Central memory CD4-positive, alpha-beta T cell (primary cell): ENCODE data around the gene GPC3.
"Not testable (repeated sequence)": the region's sequence is repeated elsewhere in the genome, so short reads cannot be mapped to it uniquely, and the experiment has no call there.

Experiments
- DNase-seq: peaks from one replicate; pipeline ENCODE4 v3.0.0; 2022

The GPC3 gene

GRCh38 chrX:133638285-133638684, 347.1 kb downstream of the GPC3 start:
- no peak for DNase-seq

DNA sequence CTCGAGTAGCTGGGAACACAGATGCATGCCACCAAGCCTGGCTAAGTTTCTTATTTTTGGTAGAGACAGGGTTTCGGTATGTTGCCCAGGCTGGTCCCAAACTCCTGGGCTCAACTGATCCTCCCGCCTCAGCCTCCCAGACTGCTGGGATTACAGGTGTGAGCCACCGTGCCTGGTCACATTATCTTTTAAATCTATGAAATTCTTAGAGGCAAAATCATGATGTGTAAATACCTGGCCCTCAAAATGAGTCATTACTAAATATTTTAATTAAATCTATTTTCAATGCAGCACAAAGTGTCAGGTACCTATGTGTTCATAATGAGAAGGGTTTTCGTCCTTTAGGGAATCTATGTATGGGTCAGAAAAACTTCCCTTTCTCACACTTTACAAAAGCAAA, 347.6 kb downstream of the GPC3 start:
- DNase-seq = no peak

GRCh38 chrX:133636009-133636408, 349.4 kb downstream of the GPC3 start:
- no peak for DNase-seq

GRCh38 chrX:133634416-133634815, 351.0 kb downstream of the GPC3 start:
- no peak for DNase-seq

GRCh38 chrX:133633950-133634349, 351.4 kb downstream of the GPC3 start:
- DNase-seq = no peak

GRCh38 chrX:133633162-133633561, 352.2 kb downstream of the GPC3 start:
- no peak for DNase-seq

GRCh38 chrX:133630362-133630761, 355.0 kb downstream of the GPC3 start:
- DNase-seq = no peak

- no peak for DNase-seq
These were observed 357.7 kb downstream of the GPC3 start for GRCh38 chrX:133627673-133628072.

- not testable (repeated sequence) for DNase-seq
These were observed 364.0 kb downstream of the GPC3 start for GRCh38 chrX:133621384-133621783.

GRCh38 chrX:133611676-133612075, 373.7 kb downstream of the GPC3 start:
- DNase-seq = no peak

DNA sequence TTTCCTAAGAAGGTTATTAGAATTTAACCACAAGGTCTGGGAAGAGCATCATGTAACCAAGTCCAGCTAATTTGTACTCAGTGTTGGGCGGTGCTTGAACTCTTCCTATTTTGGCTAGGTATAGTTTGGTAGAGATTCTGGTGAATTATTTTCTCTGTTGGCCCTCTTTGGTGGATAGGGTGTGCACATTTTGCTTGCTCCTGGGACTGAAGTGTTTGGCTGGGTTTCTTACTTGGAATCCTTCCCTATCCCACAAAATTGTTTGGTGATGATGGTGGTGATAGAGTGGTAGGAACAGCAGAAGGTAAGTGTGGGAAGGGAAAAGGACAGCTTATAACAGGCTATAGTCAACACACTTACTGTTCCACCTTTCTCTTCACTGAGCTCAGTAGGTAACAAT, 375.3 kb downstream of the GPC3 start:
- DNase-seq = no peak

DNA sequence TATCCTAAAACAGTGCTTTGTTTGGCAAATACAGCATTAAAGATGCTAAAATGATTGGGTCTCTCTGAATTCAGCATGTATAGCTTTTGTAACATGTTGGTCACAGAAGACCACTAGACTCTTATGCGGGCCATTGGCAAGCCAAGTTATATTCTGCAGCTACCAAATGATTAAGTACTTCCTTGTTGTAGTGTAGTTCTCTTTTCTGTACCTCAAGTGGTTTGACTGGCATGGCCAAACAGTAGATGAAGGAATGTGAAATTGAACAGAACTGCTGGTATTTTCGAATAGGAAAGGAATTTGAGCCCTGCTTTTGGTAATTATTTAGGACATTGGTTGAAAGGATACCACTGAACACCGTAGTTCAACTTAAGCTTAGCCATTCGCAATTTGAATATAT, 376.2 kb downstream of the GPC3 start:
- DNase-seq = no peak

DNA sequence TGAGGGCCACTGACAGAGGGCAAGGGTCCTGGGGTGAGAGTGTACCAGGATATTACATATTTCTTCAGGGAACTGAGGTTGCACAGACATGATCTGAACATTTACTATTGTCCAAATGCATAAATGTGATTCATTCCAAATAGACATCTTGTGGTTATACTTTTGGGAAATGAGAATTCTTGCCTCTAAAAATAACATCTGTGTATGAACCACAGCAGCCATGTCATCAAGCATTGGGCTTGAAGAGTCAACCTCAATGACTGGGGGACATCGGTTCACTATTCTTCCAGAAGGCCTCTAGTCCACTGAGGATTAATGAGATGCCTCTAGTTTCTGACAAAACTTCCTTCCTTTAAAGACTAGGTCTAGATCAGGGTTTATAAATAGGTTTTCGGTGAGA, 377.0 kb downstream of the GPC3 start:
- DNase-seq = no peak

DNA sequence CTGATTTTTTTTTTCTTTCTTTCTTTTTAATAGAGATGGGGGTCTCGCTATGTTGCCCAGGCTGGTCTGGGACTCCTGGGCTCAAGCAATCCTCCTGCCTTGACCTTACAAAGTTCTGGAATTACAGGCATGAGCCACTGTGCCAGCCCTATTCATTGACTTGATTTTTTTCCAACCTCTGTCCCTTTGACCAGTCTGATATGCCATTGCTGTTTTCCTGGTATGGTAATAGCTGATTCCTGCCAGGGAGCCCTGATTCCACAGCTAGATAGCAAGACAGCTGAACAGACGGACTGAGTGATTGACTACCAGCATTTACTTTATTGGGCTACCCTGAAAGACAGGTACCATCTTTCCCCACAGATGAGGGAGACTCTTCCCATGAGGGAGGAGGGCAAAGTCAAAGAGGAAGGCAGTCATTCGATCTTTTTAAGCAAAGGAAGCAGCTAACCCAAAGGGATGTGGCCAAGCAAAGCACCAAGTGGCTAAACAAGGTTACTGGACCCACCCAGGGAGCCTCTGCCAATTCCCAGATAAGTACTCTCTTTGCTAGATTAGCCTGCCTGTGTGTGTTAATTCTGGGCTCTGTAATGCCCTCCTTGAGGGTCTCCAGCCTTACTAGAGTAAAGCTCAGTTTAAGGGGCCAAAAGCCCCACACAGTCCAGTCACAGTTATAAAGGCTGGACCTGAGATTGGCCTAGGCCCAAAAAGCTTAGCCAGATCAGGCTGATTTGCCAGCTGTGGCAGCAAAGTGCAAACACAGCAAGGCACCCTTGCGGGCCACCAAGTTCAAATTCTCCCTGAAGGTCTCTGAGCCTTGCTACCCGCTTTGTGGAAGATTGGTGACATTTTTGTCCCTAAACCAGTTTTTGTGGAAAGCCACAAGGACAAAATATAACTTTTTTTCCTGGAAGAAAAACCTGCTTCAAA, 377.7 kb downstream of the GPC3 start:
- no peak for DNase-seq

DNA sequence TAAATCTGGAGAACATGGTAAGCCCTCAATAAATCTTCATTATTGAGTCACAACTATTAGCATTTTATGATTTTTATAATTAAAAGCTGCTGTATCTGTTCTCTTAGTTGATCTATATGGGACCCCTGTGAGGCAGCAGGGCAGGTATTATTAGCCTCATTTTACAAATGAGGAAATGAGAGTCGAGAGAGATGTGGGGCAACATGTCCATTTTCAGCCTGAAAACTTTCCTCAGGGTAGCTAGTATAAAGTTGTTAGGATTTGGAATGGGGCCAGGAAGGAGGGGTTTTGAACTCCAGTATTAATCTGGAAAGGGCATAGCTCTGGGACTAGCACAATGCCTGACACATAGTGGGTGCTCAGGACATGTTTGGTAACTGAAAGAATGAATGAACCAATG, 378.4 kb downstream of the GPC3 start:
- no peak for DNase-seq

DNA sequence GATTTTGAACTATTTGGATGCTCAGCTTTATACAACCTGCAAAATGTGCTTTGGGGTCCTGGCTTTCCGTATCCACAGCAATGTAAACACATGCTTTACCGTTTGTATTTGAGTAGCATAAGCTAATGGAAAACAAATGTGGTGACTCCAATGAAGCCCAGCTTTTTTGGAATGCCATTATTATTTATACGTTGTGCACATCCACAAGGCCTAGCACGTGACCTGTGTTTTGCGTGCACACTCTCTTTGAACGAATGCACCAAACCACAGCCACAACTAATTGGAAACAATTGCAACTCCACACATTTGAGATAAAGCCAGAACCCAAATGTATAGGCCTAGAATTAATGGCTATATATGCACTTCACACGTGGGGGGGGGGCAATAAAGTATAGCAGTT, 380.6 kb downstream of the GPC3 start:
- no peak for DNase-seq

GRCh38 chrX:133602881-133603280, 382.5 kb downstream of the GPC3 start:
- no peak for DNase-seq

- DNase-seq = no peak
These were observed 384.3 kb downstream of the GPC3 start for GRCh38 chrX:133601116-133601515.

DNA sequence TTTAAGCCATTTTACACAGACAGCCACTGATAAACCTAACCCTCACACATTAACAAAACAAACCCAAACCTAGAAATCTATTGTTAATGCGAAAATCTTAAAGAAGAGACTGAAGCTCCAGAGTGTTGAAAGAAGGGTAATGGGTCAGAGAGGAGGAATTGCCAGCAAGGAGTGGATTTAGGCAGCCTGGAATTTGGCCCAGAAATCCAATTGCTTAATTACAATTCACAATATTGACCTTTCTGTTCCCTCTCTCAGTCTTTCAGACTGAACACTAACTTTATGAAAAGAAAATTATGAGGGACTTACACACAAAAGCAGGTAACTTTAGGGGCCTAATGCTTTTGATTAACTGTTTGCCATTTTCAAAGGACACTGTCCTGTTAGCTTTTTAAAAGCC, 384.9 kb downstream of the GPC3 start:
- DNase-seq = no peak

DNA sequence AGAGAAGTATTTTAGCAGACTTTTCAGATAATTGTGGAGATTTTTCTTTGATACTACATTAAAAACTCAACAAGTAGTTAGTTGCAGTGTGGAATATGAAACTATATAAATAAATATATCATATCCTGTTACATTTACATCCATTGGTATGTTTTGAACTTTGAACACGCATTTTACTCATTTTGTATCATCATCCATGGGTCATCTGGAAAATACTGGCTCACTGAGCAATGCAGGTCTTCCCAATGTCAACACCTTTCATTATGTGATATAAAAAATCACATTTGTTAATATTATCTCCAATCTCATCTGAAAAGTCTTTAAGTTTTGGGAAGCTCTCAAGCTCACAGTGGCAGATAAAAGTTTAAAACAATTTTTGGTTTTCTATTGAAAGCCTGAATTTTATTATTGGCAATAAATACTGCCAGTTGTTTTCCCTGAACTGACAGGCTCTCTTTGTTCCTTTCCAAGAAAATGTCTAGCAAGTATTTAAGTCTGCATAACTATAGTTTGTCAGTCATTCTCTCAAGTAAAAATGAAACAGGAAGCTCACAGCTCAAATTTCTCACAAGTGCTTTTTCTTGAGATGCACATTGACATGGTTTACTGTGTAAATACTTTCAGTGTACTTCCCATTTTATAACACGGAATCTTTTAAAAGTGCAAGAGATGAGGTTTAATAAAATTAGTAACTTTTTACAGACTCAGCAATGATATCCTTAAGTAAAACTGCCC, 386.6 kb downstream of the GPC3 start:
- no peak for DNase-seq

DNA sequence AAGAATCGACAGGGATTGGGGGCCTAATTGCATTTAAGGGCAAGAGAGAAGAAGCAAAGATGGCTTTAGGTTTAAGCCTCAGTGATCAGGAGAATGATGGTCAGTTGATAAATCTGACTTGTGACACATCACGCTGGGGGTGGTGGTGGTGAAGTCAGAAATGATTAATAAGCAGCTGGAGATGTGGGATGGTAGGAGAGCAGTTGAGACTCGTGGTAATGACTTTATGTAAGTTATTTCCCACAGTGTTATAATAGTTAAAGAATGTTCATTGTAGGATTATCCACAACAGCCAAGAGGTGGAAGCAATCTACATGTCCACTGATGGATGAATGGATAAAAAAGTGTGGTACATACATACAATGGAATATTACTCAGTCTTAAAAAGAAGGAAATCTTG, 391.2 kb downstream of the GPC3 start:
- DNase-seq = no peak

GRCh38 chrX:133593531-133593930, 391.9 kb downstream of the GPC3 start:
- no peak for DNase-seq

- no peak for DNase-seq
These were observed 394.5 kb downstream of the GPC3 start for GRCh38 chrX:133590703-133591505.
